DOHH2 (cell line): ENCODE measurements around the gene GRB10.

Experiments used
- H3F3A ChIP-seq: fragments of 200-600 bp; sonication (generic), shearing (Covaris generic); 2 replicates; pipeline ENCODE4 v1.6.0; 2016; ENCODE audit warnings: antibody characterized with exemption, mild to moderate bottlenecking; ENCODE audit not compliant: control insufficient read depth, insufficient read depth
- H3K27ac ChIP-seq: fragments of 200-600 bp; sonication (generic); 2 replicates; pipeline ENCODE4 v1.5.1; 2014; ENCODE audit warnings: low read depth, mild to moderate bottlenecking, low read length, moderate library complexity
- H3K27me3 ChIP-seq: fragments of 200-600 bp; sonication (generic); 2 replicates; pipeline ENCODE4 v1.6.1; 2014; ENCODE audit warnings: mild to moderate bottlenecking, low read length, mixed read lengths; ENCODE audit not compliant: control insufficient read depth
- H3K36me3 ChIP-seq: fragments of 200-600 bp; sonication (generic); 2 replicates; pipeline ENCODE4 v1.6.1; 2014; ENCODE audit warnings: mild to moderate bottlenecking, low read length, moderate library complexity, mixed read lengths; ENCODE audit not compliant: control insufficient read depth
- H3K4me1 ChIP-seq: fragments of 200-600 bp; sonication (generic); 2 replicates; pipeline ENCODE4 v1.6.1; 2014; ENCODE audit warnings: mild to moderate bottlenecking, low read length, mixed read lengths; ENCODE audit not compliant: control insufficient read depth
- H3K4me2 ChIP-seq: fragments of 200-600 bp; sonication (generic); 2 replicates; pipeline ENCODE4 v1.6.0; 2014; ENCODE audit warnings: mild to moderate bottlenecking, low read length, moderate library complexity
- H3K4me3 ChIP-seq: fragments of 200-600 bp; sonication (generic); 2 replicates; pipeline ENCODE4 v1.5.1; 2014; ENCODE audit warnings: mild to moderate bottlenecking, low read length, mixed read lengths
- H3K79me2 ChIP-seq: fragments of 200-600 bp; sonication (generic); 2 replicates; pipeline ENCODE4 v1.6.1; 2014; ENCODE audit warnings: mild to moderate bottlenecking, low read length, mixed read lengths; ENCODE audit not compliant: control insufficient read depth
- H3K9me2 ChIP-seq: fragments of 200-600 bp; sonication (generic); replicated peaks from 2 replicates; pipeline ENCODE4 v1.6.1; 2014; ENCODE audit warnings: mild to moderate bottlenecking, low read length, mixed read lengths; ENCODE audit not compliant: control insufficient read depth
- H3K9me3 ChIP-seq: fragments of 200-600 bp; sonication (generic); 2 replicates; pipeline ENCODE4 v1.6.1; 2014; ENCODE audit warnings: antibody characterized with exemption, low read length, mixed read lengths; ENCODE audit not compliant: control insufficient read depth, insufficient read depth
- H4K20me1 ChIP-seq: fragments of 200-600 bp; sonication (generic); 2 replicates; pipeline ENCODE4 v1.6.0; 2014; ENCODE audit warnings: low read depth, mild to moderate bottlenecking, antibody characterized with exemption, low read length, moderate library complexity; ENCODE audit not compliant: control insufficient read depth, insufficient read depth
- EZH2phosphoT487 ChIP-seq: fragments of 200-600 bp; sonication (generic); IDR thresholded peaks from 2 replicates; pipeline ENCODE4 v1.6.1; 2017; ENCODE audit warnings: borderline replicate concordance, mild to moderate bottlenecking, antibody characterized with exemption, low read length, moderate library complexity, mixed read lengths
- TF ChIP-seq, protein P1 (sequence below): fragments of 200-600 bp; sonication (generic); IDR thresholded peaks from one replicate; pipeline ENCODE4 v1.5.1; 2014; ENCODE audit warnings: antibody characterized with exemption, mild to moderate bottlenecking, low read depth, low read length; ENCODE audit not compliant: poor library complexity, severe bottlenecking

Gene GRB10

DNA sequence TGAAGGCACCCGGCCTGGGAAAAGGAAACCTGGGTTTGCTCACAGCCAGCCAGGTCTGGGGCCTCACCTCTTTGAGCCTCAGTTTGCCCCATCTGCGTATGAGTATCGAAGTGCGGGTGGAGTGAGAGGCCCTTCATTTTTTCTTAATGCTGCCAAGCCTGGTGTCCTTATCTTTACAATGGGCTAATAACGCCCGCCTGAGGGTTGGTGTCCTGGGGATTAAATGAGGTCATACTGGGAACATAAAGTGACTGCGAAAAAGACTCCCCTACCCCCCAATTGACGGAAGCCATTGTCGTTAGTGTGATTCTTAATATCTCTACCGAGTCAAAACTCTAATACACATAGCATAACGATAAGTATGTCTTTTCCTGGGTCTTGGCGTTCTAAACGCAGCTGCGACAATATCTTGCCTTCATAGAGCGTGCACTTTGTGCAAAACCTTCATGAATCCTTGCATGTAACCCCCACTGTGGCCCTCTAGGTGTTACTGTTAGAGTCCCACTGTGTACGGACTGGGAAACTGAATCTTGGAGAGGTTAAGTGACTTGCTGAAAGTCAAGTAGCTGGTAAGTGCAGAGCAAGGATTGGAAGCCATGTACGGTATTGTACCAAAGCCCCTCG lies 11.4 kb upstream of the GRB10 start:
- no peaks in the 10 kb centered on the region for H4K20me1 ChIP-seq
- no peak overlapping the region for H3K4me2 ChIP-seq
- H3K4me3 ChIP-seq, result no peak overlapping the region
- no peak for TF ChIP-seq EZH2phosphoT487
- TF ChIP-seq, protein P1, sequence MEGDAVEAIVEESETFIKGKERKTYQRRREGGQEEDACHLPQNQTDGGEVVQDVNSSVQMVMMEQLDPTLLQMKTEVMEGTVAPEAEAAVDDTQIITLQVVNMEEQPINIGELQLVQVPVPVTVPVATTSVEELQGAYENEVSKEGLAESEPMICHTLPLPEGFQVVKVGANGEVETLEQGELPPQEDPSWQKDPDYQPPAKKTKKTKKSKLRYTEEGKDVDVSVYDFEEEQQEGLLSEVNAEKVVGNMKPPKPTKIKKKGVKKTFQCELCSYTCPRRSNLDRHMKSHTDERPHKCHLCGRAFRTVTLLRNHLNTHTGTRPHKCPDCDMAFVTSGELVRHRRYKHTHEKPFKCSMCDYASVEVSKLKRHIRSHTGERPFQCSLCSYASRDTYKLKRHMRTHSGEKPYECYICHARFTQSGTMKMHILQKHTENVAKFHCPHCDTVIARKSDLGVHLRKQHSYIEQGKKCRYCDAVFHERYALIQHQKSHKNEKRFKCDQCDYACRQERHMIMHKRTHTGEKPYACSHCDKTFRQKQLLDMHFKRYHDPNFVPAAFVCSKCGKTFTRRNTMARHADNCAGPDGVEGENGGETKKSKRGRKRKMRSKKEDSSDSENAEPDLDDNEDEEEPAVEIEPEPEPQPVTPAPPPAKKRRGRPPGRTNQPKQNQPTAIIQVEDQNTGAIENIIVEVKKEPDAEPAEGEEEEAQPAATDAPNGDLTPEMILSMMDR, result no peak
- H3K9me2 ChIP-seq, result no peaks in the 10 kb centered on the region
- no peaks in the 10 kb centered on the region for H3K79me2 ChIP-seq
- H3F3A ChIP-seq, result no peaks in the 10 kb centered on the region
- no peaks in the 10 kb centered on the region for H3K9me3 ChIP-seq
- H3K27ac ChIP-seq, result no peak overlapping the region
- H3K4me1 ChIP-seq, result no peaks in the 10 kb centered on the region
- no peaks in the 10 kb centered on the region for H3K36me3 ChIP-seq
- no peaks in the 10 kb centered on the region for H3K27me3 ChIP-seq

DNA sequence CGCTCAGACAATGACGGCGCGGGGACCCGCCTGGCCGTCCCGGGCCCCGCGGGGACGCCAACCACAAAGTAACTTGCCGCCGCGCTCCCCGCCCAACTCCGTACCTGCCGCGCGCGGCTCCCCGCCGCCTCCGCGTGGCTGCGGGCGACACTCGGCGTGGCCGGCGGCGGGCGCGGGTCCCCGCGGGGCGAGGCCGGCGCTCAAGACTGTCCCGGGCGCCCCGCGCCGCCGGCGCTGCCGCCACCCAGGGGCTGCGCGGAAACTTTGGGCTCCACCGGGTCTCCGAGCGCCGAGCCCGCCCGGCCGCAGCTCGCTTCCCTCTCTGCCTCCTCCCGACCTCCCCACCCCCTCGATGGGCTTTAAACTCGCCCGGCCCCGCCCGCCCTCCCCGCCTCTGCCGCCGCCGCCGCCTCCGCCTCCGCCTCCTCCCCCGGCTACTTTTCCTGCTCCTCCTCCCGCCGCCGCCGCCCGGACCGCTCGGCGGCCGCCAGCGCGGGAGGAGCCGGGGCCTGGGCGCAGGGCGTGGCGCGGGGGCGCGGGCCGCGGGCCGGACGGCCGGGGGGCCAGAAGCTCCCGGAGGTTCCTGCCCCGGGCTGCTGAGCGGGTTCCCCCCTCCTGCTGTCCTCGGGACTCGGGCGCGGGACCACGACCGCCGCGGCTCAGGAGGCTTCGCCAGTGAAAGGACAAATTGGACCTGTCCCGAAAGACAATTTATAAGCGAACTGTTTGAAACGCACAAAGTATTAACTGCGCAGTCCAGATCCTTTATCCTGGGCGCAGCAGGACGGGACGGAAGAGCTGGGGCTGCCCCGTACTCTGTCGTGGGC lies 10.6 kb upstream of the GRB10 start:
- H3K27ac ChIP-seq, result no peak overlapping the region
- H3K4me3 ChIP-seq, result no peak overlapping the region
- H3F3A ChIP-seq, result no peaks in the 10 kb centered on the region
- H3K9me3 ChIP-seq, result no peaks in the 10 kb centered on the region
- H3K4me2 ChIP-seq, result no peak overlapping the region
- TF ChIP-seq, protein P1, result no peak
- no peak for TF ChIP-seq EZH2phosphoT487
- no peaks in the 10 kb centered on the region for H4K20me1 ChIP-seq
- no peaks in the 10 kb centered on the region for H3K79me2 ChIP-seq
- no peaks in the 10 kb centered on the region for H3K36me3 ChIP-seq
- no peaks in the 10 kb centered on the region for H3K9me2 ChIP-seq
- H3K27me3 ChIP-seq, result no peaks in the 10 kb centered on the region
- H3K4me1 ChIP-seq, result no peaks in the 10 kb centered on the region

DNA sequence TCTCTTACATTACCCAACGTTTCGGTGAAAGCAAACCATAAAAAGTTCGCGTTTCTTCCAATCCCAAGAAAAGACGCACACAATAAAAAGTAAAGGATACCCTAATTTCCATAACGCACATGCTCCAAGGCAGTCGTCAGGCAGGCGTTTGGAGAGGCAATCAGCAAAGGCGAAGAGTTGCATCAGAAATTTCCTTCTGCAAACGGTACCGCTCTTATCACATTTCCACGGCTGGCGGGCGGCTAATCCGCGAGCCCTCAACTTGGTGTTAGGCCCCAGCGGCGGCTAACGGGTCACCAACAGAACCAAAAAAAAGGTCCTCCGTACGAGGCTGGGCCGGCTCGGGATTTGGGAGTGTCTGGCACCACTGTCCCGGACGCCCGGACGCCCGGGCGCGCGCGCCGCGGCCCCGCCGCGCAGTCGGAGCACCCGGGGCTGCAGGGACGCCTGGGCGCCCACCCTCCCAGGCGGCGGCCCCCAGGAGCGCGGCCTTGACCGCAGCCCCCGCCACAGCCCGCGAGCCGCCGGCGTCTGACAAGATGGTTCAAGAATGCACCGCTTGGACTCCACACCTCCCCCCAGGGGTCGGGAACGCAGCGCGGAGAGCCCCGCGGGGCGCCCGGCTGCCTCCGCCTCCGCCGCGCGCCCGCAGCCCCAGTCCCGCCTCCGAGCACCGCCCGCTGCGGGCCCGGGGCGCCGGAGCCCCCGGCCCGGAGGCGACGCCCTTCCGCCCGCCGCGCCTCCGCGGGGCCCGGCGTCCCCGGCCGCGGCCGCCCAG lies 9.8 kb upstream of the GRB10 start:
- H4K20me1 ChIP-seq, result no peaks in the 10 kb centered on the region
- H3K9me3 ChIP-seq, result no peaks in the 10 kb centered on the region
- H3F3A ChIP-seq, result no peaks in the 10 kb centered on the region
- no peak overlapping the region for H3K4me3 ChIP-seq
- no peaks in the 10 kb centered on the region for H3K9me2 ChIP-seq
- no peak overlapping the region for H3K4me2 ChIP-seq
- no peaks in the 10 kb centered on the region for H3K79me2 ChIP-seq
- TF ChIP-seq, protein P1, result no peak
- TF ChIP-seq EZH2phosphoT487, result no peak
- no peaks in the 10 kb centered on the region for H3K27me3 ChIP-seq
- no peaks in the 10 kb centered on the region for H3K4me1 ChIP-seq
- no peaks in the 10 kb centered on the region for H3K36me3 ChIP-seq
- no peak overlapping the region for H3K27ac ChIP-seq
